Kidney epithelial cell (primary cell): Measurements from ENCODE around the gene PRDM12. TPM values are rescaled to one million over a fixed set of nuclear protein-coding genes. Genes with fewer than 3 reads are reported as not detected.

Experiments
- DNase-seq: peaks from one replicate; pipeline ENCODE4 v3.0.0-alpha.2; 2010; ENCODE audit warnings: low read depth
- H3K27me3 ChIP-seq: 2 replicates; pipeline ENCODE4 v1.6.0; 2011; ENCODE audit warnings: low read length; ENCODE audit not compliant: control insufficient read depth, insufficient read depth
- H3K36me3 ChIP-seq: 2 replicates; pipeline ENCODE4 v1.5.1; 2011; ENCODE audit warnings: low read length; ENCODE audit not compliant: control insufficient read depth, insufficient read depth
- H3K4me3 ChIP-seq: 2 replicates; pipeline ENCODE4 v1.5.1; 2011; ENCODE audit warnings: low read depth, mild to moderate bottlenecking, control low read depth, low read length
- total RNA-seq: library from RNA; depleted of rRNA; stranded (reverse); fragments of >200 nt; gene quantifications from 2 replicates; pipeline ENCODE4 v1.2.3, GENCODE V29; 2015
- TF ChIP-seq, protein P1 (sequence below): IDR thresholded peaks from 2 replicates; pipeline ENCODE4 v1.5.1; 2011; ENCODE audit warnings: mild to moderate bottlenecking, moderate library complexity, low read length, control low read depth, inconsistent platforms; ENCODE audit not compliant: insufficient read depth, poor library complexity, severe bottlenecking

Gene PRDM12
- total RNA-seq, 1 donor from 2014 or later = 0.13 TPM

GRCh38 chr9:130668659-130669058, 4.3 kb downstream of the PRDM12 start:
- Histone ChIP-seq H3K27me3 (peaks cover 51% of the 10 kb centered on the region), H3K4me3 (no peak overlapping the region), H3K36me3 (no peaks in the 10 kb centered on the region)
- no peak for DNase-seq
- TF ChIP-seq, protein P1, sequence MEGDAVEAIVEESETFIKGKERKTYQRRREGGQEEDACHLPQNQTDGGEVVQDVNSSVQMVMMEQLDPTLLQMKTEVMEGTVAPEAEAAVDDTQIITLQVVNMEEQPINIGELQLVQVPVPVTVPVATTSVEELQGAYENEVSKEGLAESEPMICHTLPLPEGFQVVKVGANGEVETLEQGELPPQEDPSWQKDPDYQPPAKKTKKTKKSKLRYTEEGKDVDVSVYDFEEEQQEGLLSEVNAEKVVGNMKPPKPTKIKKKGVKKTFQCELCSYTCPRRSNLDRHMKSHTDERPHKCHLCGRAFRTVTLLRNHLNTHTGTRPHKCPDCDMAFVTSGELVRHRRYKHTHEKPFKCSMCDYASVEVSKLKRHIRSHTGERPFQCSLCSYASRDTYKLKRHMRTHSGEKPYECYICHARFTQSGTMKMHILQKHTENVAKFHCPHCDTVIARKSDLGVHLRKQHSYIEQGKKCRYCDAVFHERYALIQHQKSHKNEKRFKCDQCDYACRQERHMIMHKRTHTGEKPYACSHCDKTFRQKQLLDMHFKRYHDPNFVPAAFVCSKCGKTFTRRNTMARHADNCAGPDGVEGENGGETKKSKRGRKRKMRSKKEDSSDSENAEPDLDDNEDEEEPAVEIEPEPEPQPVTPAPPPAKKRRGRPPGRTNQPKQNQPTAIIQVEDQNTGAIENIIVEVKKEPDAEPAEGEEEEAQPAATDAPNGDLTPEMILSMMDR = no peak

- Histone ChIP-seq H3K27me3 (peaks cover 38% of the 10 kb centered on the region), H3K4me3 (no peak overlapping the region), H3K36me3 (no peaks in the 10 kb centered on the region)
- TF ChIP-seq, protein P1 = no peak
- no peak for DNase-seq
Measured at GRCh38 chr9:130669965-130670364, 5.6 kb downstream of the PRDM12 start.

GRCh38 chr9:130670644-130671043, 6.2 kb downstream of the PRDM12 start:
- Histone ChIP-seq H3K27me3 (peaks cover 33% of the 10 kb centered on the region), H3K36me3 (no peaks in the 10 kb centered on the region), H3K4me3 (no peak overlapping the region)
- TF ChIP-seq, protein P1 = no peak
- no peak for DNase-seq

GRCh38 chr9:130672466-130672865, 8.1 kb downstream of the PRDM12 start:
- no peak for DNase-seq
- Histone ChIP-seq H3K4me3 (no peak overlapping the region), H3K27me3 (peaks cover 14% of the 10 kb centered on the region), H3K36me3 (no peaks in the 10 kb centered on the region)
- TF ChIP-seq, protein P1 = no peak

- Histone ChIP-seq H3K4me3 (no peak overlapping the region), H3K36me3 (no peaks in the 10 kb centered on the region), H3K27me3 (peaks cover 9% of the 10 kb centered on the region)
- DNase-seq = no peak
- TF ChIP-seq, protein P1 = no peak
Measured at GRCh38 chr9:130672933-130673615, 8.7 kb downstream of the PRDM12 start.

- no peak for DNase-seq
- no peaks in the 10 kb centered on the region for H3K36me3 ChIP-seq
- H3K4me3 ChIP-seq = no peak overlapping the region
- TF ChIP-seq, protein P1 = no peak
- H3K27me3 ChIP-seq = peaks cover 10% of the 10 kb centered on the region
Measured at GRCh38 chr9:130675396-130675795, 11.0 kb downstream of the PRDM12 start.
